ENCODE data around the gene SCAPER. TPM values are rescaled to one million over a fixed set of nuclear protein-coding genes. Genes with fewer than 3 reads are reported as not detected.

SCAPER gene
- total and polyA plus RNA-seq, 10 of the 15 experiments (the other 5 are each of a cell fraction or from before 2014, with no cell fraction given) = 1.0 to 7.7 (median 3.9) TPM

DNA sequence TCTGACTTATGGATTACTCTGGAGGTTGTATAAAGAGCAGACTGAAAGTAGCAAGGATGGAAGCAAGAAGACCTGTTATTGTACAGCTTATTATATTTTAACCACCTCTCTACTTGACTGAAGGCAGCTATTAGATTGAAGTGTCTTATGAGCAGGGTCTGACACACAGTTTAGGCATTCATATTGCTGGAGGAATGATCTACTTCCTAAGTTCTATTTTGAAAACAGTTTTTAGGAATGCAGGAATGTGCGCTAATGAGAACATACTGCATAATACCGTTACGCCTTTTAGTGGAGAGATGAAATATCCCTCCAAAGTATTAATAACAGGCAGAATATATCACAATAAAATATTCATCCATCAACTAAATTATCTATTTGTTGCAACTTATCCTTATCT, 375.2 kb downstream of the SCAPER start (continued):
- TF ChIP-seq JUNB (IDR thresholded peaks at IDR 0.05) (no peak), RAD51 (IDR thresholded peaks at IDR 0.05) (no peak), CREM (IDR thresholded peaks at IDR 0.05; ENCODE audit: low read depth) (no peak), IKZF2 (IDR thresholded peaks at IDR 0.05) (no peak)
- TF ChIP-seq, protein P1, sequence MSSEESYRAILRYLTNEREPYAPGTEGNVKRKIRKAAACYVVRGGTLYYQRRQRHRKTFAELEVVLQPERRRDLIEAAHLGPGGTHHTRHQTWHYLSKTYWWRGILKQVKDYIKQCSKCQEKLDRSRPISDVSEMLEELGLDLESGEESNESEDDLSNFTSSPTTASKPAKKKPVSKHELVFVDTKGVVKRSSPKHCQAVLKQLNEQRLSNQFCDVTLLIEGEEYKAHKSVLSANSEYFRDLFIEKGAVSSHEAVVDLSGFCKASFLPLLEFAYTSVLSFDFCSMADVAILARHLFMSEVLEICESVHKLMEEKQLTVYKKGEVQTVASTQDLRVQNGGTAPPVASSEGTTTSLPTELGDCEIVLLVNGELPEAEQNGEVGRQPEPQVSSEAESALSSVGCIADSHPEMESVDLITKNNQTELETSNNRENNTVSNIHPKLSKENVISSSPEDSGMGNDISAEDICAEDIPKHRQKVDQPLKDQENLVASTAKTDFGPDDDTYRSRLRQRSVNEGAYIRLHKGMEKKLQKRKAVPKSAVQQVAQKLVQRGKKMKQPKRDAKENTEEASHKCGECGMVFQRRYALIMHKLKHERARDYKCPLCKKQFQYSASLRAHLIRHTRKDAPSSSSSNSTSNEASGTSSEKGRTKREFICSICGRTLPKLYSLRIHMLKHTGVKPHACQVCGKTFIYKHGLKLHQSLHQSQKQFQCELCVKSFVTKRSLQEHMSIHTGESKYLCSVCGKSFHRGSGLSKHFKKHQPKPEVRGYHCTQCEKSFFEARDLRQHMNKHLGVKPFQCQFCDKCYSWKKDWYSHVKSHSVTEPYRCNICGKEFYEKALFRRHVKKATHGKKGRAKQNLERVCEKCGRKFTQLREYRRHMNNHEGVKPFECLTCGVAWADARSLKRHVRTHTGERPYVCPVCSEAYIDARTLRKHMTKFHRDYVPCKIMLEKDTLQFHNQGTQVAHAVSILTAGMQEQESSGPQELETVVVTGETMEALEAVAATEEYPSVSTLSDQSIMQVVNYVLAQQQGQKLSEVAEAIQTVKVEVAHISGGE (CRISPR knock-in tag; IDR thresholded peaks at IDR 0.05) = no peak

DNA sequence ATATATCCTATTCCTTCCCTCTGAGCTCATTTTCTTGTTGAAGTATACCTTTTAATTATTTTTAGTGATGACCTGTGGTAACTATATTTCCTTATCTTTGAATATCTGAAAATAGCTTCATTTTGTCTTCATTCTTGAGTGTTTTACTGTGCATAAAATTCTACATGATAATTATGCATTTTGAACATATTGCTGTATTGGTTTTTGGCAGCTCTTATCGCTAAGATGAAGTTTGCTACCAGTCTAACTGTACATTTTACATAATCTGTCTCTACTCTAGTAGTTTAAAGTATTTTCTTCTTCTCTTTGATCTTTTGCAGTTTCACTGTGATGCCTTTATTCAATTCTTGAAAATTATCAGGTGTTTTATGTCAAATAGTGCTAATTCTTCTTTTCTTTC, 379.0 kb downstream of the SCAPER start:
- no peak overlapping the region for H3K4me3 ChIP-seq
- no peak overlapping the region for H3K4me2 ChIP-seq (ENCODE audit: control insufficient read depth, insufficient read depth)
- ChIA-PET SMC1A (ENCODE audit: uncharacterized antibody, unreplicated experiment) (interaction anchor here (0.7 kb wide), 1 partner anchor 497 kb away, joined by 3 read pairs; no protein-coding TSS in a partner anchor), CTCF (interaction anchor here (0.7 kb wide), 1 partner anchor 10 kb away, joined by 3 read pairs; no protein-coding TSS in a partner anchor), RAD21 (ENCODE audit: unreplicated experiment) (no interaction called here), POLR2A (no interaction called here)
- H4K20me1 ChIP-seq (ENCODE audit: control insufficient read depth, insufficient read depth) = no peaks in the 10 kb centered on the region
- DNase-seq (ENCODE audit: low read depth, low spot score) (no peak), ATAC-seq (no peak), FAIRE-seq (no peak)
- intact Hi-C loops (cut with micrococcal nuclease; ENCODE audit: unreplicated experiment) = no loop called here
- H3K4me1 ChIP-seq (ENCODE audit: control insufficient read depth, insufficient read depth, low read length) = no peaks in the 10 kb centered on the region
- no peaks in the 10 kb centered on the region for H3K27me3 ChIP-seq (replicated peaks in 1 of 2; ENCODE audit: control insufficient read depth in 2 of 2, insufficient read depth in 2 of 2, low read length in 1 of 2)
- no peak overlapping the region for H3K9ac ChIP-seq (ENCODE audit: control insufficient read depth, insufficient read depth, low read length)
- in situ Hi-C loops (cut with MboI) = no loop called here
- no peaks in the 10 kb centered on the region for H3K9me3 ChIP-seq (replicated peaks; ENCODE audit: control insufficient read depth, insufficient read depth, low read length)
- no peaks in the 10 kb centered on the region for H3K36me3 ChIP-seq (ENCODE audit: control insufficient read depth in 2 of 2, insufficient read depth in 2 of 2, low read length in 1 of 2)
- H2AFZ ChIP-seq (ENCODE audit: control insufficient read depth, low read depth, low read length) = no peak overlapping the region
- WGBS (ENCODE audit: insufficient coverage, insufficient replicate concordance, low lambda C conversion rate, missing lambda C conversion rate) = 100% methylated on average over 1 of the region's 1 CpG
- no peak overlapping the region for H3K27ac ChIP-seq (ENCODE audit: control insufficient read depth, insufficient read depth)
- no peak for TF ChIP-seq POLR2A (IDR thresholded peaks at IDR 0.05; ENCODE audit: low read depth, low read length)
- H3K79me2 ChIP-seq (ENCODE audit: control insufficient read depth, insufficient read depth, low read length) = no peaks in the 10 kb centered on the region
- BruUV-seq (replicated peaks) = no TSS peak

All from GM12878 (cell line).